ENCODE results near the gene PIK3R5. TPM values are rescaled to one million over a fixed set of nuclear protein-coding genes. Genes with fewer than 3 reads are reported as not detected.

Gene PIK3R5
- total RNA-seq, 1 experiment from 2014 or later: 2.5 TPM

GRCh38 chr17:8846768-8847211 lies 118.7 kb downstream of the PIK3R5 start:
- H3K4me1 ChIP-seq (ENCODE audit: control insufficient read depth in 1 of 2, insufficient read depth in 2 of 2, low read length in 2 of 2): peaks cover 0 to 3% of the 10 kb centered on the region in 2 experiments; a peak in 1 of 4 replicates
- H3K27me3 ChIP-seq (ENCODE audit: insufficient read depth, low read length): no peaks in the 10 kb centered on the region
- H3K4me2 ChIP-seq (ENCODE audit: low read length): no peak overlapping the region
- CTCF ChIA-PET: no interaction called here
- RAD21 ChIA-PET (ENCODE audit: low non-redundant PET in 1 of 2, low total read pairs in 2 of 2, uncharacterized antibody in 2 of 2, unreplicated experiment in 2 of 2): no interaction called here
- ATAC-seq: peak; percentile 100
- no peaks in the 10 kb centered on the region for H4K20me1 ChIP-seq (ENCODE audit: insufficient read depth)
- no peaks in the 10 kb centered on the region for H3K79me2 ChIP-seq (ENCODE audit: insufficient read depth, low read length)
- H3K4me3 ChIP-seq (replicated peaks in 1 of 2; ENCODE audit: low read depth in 1 of 2, low read length in 2 of 2): no peak overlapping the region
- no peaks in the 10 kb centered on the region for H3K36me3 ChIP-seq (ENCODE audit: control insufficient read depth in 1 of 2, insufficient read depth in 2 of 2, low read length in 2 of 2)
- peak; percentile 67 for DNase-seq (ENCODE audit: low read depth, low spot score)
- no peak overlapping the region for H3K27ac ChIP-seq (ENCODE audit: low read depth, low read length)
- BruUV-seq (replicated peaks): no TSS peak
- H3K9me3 ChIP-seq (ENCODE audit: control insufficient read depth in 1 of 2, insufficient read depth in 1 of 2, low read depth in 1 of 2, low read length in 2 of 2): no peaks in the 10 kb centered on the region
- POLR2A ChIA-PET: no interaction called here
- H2AFZ ChIP-seq (ENCODE audit: low read depth, low read length, poor library complexity, severe bottlenecking): peak overlapping the region; percentile 46
- H3K9me2 ChIP-seq (ENCODE audit: insufficient read depth): no peaks in the 10 kb centered on the region
- no peak overlapping the region for H3K9ac ChIP-seq (ENCODE audit: low read length)
- intact Hi-C loops (cut with micrococcal nuclease): no loop called here
- TF ChIP-seq SP1 (IDR thresholded peaks at IDR 0.05; ENCODE audit: low read depth) (peak; percentile 42; the same call in 1 of the 2 replicates), CBX3 (IDR thresholded peaks at IDR 0.05; ENCODE audit: low read depth) (no peak), EZH2phosphoT487 (IDR thresholded peaks at IDR 0.05; ENCODE audit: borderline replicate concordance) (no peak), EGR1 (IDR thresholded peaks at IDR 0.05; ENCODE audit: low read depth) (no peak), ELF1 (IDR thresholded peaks at IDR 0.05; ENCODE audit: borderline replicate concordance, low read depth) (no peak), POLR2A (IDR thresholded peaks at IDR 0.05; ENCODE audit: borderline replicate concordance, extremely low read depth, insufficient read depth, insufficient read length) (no peak), SRF (IDR thresholded peaks at IDR 0.05; ENCODE audit: low read depth) (no peak)

DNA sequence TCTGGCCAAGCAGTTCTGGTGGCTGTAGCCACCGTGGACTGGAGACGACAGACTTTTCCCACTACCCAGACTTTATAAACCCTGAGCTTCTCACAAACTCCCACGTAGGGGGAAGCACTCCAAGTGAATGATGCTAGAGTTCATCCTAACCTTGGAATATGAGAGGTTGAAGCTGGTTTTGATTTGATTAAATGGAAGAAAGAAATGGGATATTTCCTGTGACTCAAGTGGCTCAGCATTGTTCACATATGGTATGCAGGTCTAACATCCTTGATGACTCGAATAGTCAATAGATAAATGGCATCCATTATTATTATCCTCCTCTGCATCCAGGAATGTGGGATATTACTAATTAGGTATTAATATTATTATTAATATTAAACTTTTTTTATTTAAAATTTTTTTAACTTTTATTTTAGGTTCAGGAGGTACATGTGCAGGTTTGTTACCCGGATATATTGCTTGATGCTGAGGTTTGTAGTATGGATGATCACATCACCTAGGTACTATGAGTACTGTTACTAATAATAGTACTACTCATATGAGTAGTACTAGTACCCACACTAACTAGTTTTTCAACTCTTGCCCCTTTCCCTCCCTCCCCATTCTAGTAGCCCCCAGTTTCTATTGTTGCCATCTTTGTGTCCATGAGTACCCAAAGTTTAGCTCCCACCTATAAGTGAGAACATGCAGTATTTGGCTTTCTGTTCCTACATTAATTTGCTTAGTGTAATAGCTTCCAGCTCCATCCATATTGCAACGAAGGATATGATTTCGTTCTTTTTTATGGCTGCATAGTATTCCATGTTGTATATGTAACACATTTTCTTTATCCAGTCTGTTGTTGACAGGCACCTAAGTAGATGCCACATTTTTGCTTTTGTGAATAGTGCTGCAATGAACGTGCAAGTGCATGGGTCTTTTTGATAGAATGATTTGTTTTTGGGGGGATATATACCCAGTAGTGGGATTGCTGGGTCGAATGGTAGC lies 121.0 kb downstream of the PIK3R5 start:
- ChIA-PET RAD21 (ENCODE audit: low non-redundant PET in 1 of 2, low total read pairs in 2 of 2, uncharacterized antibody in 2 of 2, unreplicated experiment in 2 of 2) (no interaction called here), CTCF (no interaction called here), POLR2A (no interaction called here)
- H3K4me1 ChIP-seq (ENCODE audit: control insufficient read depth in 1 of 2, insufficient read depth in 2 of 2, low read length in 2 of 2): peaks cover 0 to 3% of the 10 kb centered on the region in 2 experiments; a peak in 1 of 4 replicates
- no peaks in the 10 kb centered on the region for H3K27me3 ChIP-seq (ENCODE audit: insufficient read depth, low read length)
- no peaks in the 10 kb centered on the region for H3K79me2 ChIP-seq (ENCODE audit: insufficient read depth, low read length)
- no peak overlapping the region for H3K4me2 ChIP-seq (ENCODE audit: low read length)
- no peak overlapping the region for H2AFZ ChIP-seq (ENCODE audit: low read depth, low read length, poor library complexity, severe bottlenecking)
- DNase-seq (ENCODE audit: low read depth, low spot score) (no peak), ATAC-seq (no peak)
- no peaks in the 10 kb centered on the region for H3K9me2 ChIP-seq (ENCODE audit: insufficient read depth)
- H3K27ac ChIP-seq (ENCODE audit: low read depth, low read length): no peak overlapping the region
- no peak overlapping the region for H3K9ac ChIP-seq (ENCODE audit: low read length)
- H3K4me3 ChIP-seq (replicated peaks in 1 of 2; ENCODE audit: low read depth in 1 of 2, low read length in 2 of 2): no peak overlapping the region
- no peaks in the 10 kb centered on the region for H3K36me3 ChIP-seq (ENCODE audit: control insufficient read depth in 1 of 2, insufficient read depth in 2 of 2, low read length in 2 of 2)
- BruUV-seq (replicated peaks): no TSS peak
- intact Hi-C loops (cut with micrococcal nuclease): no loop called here
- no peaks in the 10 kb centered on the region; the same call in 1 of the 2 replicates for H4K20me1 ChIP-seq (ENCODE audit: insufficient read depth)
- H3K9me3 ChIP-seq (ENCODE audit: control insufficient read depth in 1 of 2, insufficient read depth in 1 of 2, low read depth in 1 of 2, low read length in 2 of 2): no peaks in the 10 kb centered on the region
- TF ChIP-seq, protein P1, sequence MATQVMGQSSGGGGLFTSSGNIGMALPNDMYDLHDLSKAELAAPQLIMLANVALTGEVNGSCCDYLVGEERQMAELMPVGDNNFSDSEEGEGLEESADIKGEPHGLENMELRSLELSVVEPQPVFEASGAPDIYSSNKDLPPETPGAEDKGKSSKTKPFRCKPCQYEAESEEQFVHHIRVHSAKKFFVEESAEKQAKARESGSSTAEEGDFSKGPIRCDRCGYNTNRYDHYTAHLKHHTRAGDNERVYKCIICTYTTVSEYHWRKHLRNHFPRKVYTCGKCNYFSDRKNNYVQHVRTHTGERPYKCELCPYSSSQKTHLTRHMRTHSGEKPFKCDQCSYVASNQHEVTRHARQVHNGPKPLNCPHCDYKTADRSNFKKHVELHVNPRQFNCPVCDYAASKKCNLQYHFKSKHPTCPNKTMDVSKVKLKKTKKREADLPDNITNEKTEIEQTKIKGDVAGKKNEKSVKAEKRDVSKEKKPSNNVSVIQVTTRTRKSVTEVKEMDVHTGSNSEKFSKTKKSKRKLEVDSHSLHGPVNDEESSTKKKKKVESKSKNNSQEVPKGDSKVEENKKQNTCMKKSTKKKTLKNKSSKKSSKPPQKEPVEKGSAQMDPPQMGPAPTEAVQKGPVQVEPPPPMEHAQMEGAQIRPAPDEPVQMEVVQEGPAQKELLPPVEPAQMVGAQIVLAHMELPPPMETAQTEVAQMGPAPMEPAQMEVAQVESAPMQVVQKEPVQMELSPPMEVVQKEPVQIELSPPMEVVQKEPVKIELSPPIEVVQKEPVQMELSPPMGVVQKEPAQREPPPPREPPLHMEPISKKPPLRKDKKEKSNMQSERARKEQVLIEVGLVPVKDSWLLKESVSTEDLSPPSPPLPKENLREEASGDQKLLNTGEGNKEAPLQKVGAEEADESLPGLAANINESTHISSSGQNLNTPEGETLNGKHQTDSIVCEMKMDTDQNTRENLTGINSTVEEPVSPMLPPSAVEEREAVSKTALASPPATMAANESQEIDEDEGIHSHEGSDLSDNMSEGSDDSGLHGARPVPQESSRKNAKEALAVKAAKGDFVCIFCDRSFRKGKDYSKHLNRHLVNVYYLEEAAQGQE (IDR thresholded peaks at IDR 0.05; ENCODE audit: low read depth): no peak
- TF ChIP-seq ATF3 (IDR thresholded peaks at IDR 0.05) (no peak), POLR2AphosphoS5 (IDR thresholded peaks at IDR 0.05; ENCODE audit: low read depth, low read length) (no peak), ELF1 (IDR thresholded peaks at IDR 0.05; ENCODE audit: borderline replicate concordance, low read depth) (no peak), EZH2phosphoT487 (IDR thresholded peaks at IDR 0.05; ENCODE audit: borderline replicate concordance) (no peak), CBX3 (IDR thresholded peaks at IDR 0.05; ENCODE audit: low read depth) (no peak), TCF7L2 (IDR thresholded peaks at IDR 0.05; ENCODE audit: borderline replicate concordance, extremely low read depth, insufficient read depth, insufficient read length) (no peak), ZBTB33 (IDR thresholded peaks at IDR 0.05; ENCODE audit: extremely low read depth, insufficient replicate concordance, low read length) (no peak), JUND (IDR thresholded peaks at IDR 0.05) (no peak)

Measured in HCT116 (cell line).